Keratinocyte (primary cell): ENCODE results near the gene ECHS1. TPM values are rescaled to one million over a fixed set of nuclear protein-coding genes. Genes with fewer than 3 reads are reported as not detected.
A peak's percentile ranks its signal among the peaks of the same experiment; 100 is the strongest.

Experiments
- DNase-seq: peaks from one replicate; pipeline ENCODE4 v3.0.0-alpha.2; 2011; ENCODE audit warnings: low read depth, missing footprints, low spot score
- FAIRE-seq: peaks from 2 replicates; lab custom pipeline; 2011; peaks lifted over from hg19 to GRCh38; lab: Jason Lieb, UNC
- H2AFZ ChIP-seq: 2 replicates; pipeline ENCODE4 v1.6.0; 2012; ENCODE audit warnings: low read length, control low read depth, inconsistent platforms; ENCODE audit not compliant: control insufficient read depth
- H3K27ac ChIP-seq: 2 replicates; pipeline ENCODE4 v1.5.1; 2011; ENCODE audit warnings: low read length; ENCODE audit not compliant: control insufficient read depth, insufficient read depth
- H3K27me3 ChIP-seq: 3 replicates; pipeline ENCODE4 v1.6.0; 2011; ENCODE audit warnings: low read length; ENCODE audit not compliant: control insufficient read depth, insufficient read depth; ENCODE audit errors: extremely low read depth
- H3K36me3 ChIP-seq, 2 experiments: 2 replicates in 1 of 2; 3 replicates in 1 of 2; pipeline ENCODE4 v1.5.1; 2011; ENCODE audit warnings: low read length in 2 of 2, mild to moderate bottlenecking in 1 of 2; ENCODE audit not compliant: control insufficient read depth in 2 of 2, insufficient read depth in 2 of 2; ENCODE audit errors: extremely low read depth in 1 of 2
- H3K4me1 ChIP-seq: 3 replicates; pipeline ENCODE4 v1.5.1; 2011; ENCODE audit warnings: low read length; ENCODE audit not compliant: control insufficient read depth, insufficient read depth; ENCODE audit errors: extremely low read depth
- H3K4me2 ChIP-seq: 3 replicates; pipeline ENCODE4 v1.6.0; 2011; ENCODE audit warnings: low read depth, low read length; ENCODE audit not compliant: control insufficient read depth, insufficient read depth; ENCODE audit errors: extremely low read depth
- H3K4me3 ChIP-seq, 3 experiments: fragments of 200-600 bp in 1 of 3; sonication (generic) in 1 of 3; 2 replicates in 2 of 3; 3 replicates in 1 of 3; pipeline ENCODE4 v1.5.1; 2011 to 2016; ENCODE audit warnings: low read length in 3 of 3, mild to moderate bottlenecking in 3 of 3, control low read depth in 2 of 3, inconsistent platforms in 1 of 3, low read depth in 1 of 3, mixed read lengths in 1 of 3, mixed run types in 1 of 3, moderate library complexity in 1 of 3; ENCODE audit not compliant: control insufficient read depth in 2 of 3, insufficient read depth in 2 of 3; ENCODE audit errors: extremely low read depth in 1 of 3
- H3K79me2 ChIP-seq: 2 replicates; pipeline ENCODE4 v1.6.0; 2012; ENCODE audit warnings: low read length; ENCODE audit not compliant: control insufficient read depth, insufficient read depth
- H3K9ac ChIP-seq: 3 replicates; pipeline ENCODE4 v1.6.0; 2011; ENCODE audit warnings: low read length; ENCODE audit not compliant: control insufficient read depth, insufficient read depth; ENCODE audit errors: extremely low read depth
- H3K9me1 ChIP-seq: 3 replicates; pipeline ENCODE4 v1.6.0; 2011; ENCODE audit warnings: low read length; ENCODE audit not compliant: control insufficient read depth, insufficient read depth; ENCODE audit errors: extremely low read depth
- H3K9me3 ChIP-seq: 2 replicates; pipeline ENCODE4 v1.5.1; 2012; ENCODE audit warnings: low read depth, low read length; ENCODE audit not compliant: control insufficient read depth
- H4K20me1 ChIP-seq: 3 replicates; pipeline ENCODE4 v1.6.0; 2011; ENCODE audit warnings: low read length; ENCODE audit not compliant: control insufficient read depth, insufficient read depth; ENCODE audit errors: extremely low read depth
- CTCF ChIP-seq, 3 experiments: IDR thresholded peaks in 1 of 3; conservative IDR thresholded peaks in 1 of 3; optimal IDR thresholded peaks in 1 of 3; 2 replicates in 2 of 3; 3 replicates in 1 of 3; pipeline versions ENCODE3 to v1.5.1; 2011; ENCODE audit warnings: low read length in 3 of 3, mild to moderate bottlenecking in 3 of 3, moderate library complexity in 2 of 3, control low read depth in 1 of 3, inconsistent platforms in 1 of 3; ENCODE audit not compliant: insufficient read depth in 2 of 3; ENCODE audit errors: extremely low read depth in 1 of 3
- EZH2 ChIP-seq: IDR thresholded peaks from one replicate; pipeline ENCODE4 v1.6.1; 2012; ENCODE audit warnings: inconsistent platforms, mild to moderate bottlenecking, low read length, moderate library complexity
- dilution Hi-C: fragments of 300-500 bp; cut with MboI; formaldehyde crosslinking; loops from one replicate; pipeline ENCODE4 v1.7.0; 2020; ENCODE audit warnings: low sequenced_read_pairs; ENCODE audit not compliant: extremely low pct_ligation_motif_present
- polyA plus RNA-seq, 5 experiments: library from polyadenylated mRNA; depleted of rRNA in 3 of 5; stranded (reverse) in 3 of 5; stranded (forward) in 1 of 5; unstranded in 1 of 5; fragments of >200 nt; gene quantifications; 1 replicate in 1 of 5; 2 replicates in 3 of 5; 3 replicates in 1 of 5; pipeline versions ENCODE4 v1.2.1 to v1.2.3, GENCODE V29; 2011 to 2012; ENCODE audit warnings: missing spikeins in 2 of 5, low read depth in 1 of 5, low replicate concordance in 1 of 5

The ECHS1 gene
- polyA plus RNA-seq, 1 donor (not counting 4 experiments of a cell fraction or from before 2014, with no cell fraction given) = 27.1 TPM

DNA sequence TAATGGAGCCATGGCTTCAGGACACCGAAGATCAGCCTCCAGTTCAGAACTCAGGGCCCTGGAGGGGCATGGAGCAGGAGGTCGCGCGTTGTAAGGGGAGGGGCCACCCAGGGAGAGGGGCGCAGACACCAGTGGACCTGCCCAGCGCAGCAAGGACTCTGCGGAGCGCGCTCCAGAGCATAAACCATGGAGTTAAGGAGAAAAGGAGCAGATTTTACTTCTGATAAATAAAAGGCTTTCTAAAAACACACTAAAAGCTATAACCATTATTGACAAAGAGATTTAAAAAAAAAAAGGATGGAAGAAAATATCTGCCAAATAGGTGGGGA lies 47.0 kb downstream of the ECHS1 start:
- H3K4me2 ChIP-seq = peak overlapping the region; percentile 62

DNA sequence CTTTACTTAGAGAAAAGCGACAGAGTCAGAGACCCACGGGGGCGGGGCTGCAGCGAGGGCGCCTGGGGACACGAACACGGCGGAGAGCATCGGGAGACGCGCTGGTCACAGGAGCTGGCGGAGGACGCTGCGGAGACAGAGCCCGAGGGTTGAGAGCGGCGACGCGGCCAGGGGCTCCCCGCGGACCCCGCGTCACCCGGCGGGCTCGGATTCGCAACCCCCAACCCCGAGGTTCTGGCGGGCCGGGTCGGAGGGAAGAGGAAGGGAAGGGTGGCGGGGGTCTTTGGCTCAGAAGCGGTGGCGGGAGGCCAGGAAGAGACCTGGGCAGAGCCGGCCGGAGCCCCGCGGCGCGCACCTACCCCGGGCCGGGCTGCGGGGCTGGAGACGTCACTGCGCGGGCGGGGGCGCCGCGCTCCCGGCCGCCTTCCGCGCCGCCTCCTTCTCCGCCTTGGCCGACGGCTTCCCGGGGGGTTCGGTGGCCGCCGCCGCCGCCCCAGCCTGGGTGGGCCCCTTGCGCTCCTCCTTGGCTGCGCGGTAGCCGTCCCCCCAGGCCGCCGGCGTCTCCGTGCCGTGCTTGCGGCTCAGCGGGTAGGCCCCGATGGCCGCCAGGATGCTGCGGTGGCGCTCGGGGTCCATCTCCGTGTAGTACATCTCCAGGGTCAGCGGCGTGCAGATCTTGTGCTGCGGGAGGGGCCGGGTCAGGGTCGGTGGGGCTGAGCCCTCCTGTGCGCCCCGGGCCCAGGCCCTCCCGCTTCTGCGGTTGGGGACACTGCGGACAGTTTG lies 47.5 kb downstream of the ECHS1 start:
- no peaks in the 10 kb centered on the region for H3K79me2 ChIP-seq
- no peaks in the 10 kb centered on the region for H3K9me3 ChIP-seq
- no peaks in the 10 kb centered on the region for H3K36me3 ChIP-seq
- no peak for FAIRE-seq
- no peaks in the 10 kb centered on the region for H3K9me1 ChIP-seq
- H3K9ac ChIP-seq = no peak overlapping the region
- no peaks in the 10 kb centered on the region for H4K20me1 ChIP-seq
- H3K4me1 ChIP-seq = peaks cover 8% of the 10 kb centered on the region
- peaks cover 50% of the 10 kb centered on the region for H3K27me3 ChIP-seq
- no peak overlapping the region for H3K27ac ChIP-seq
- no peak overlapping the region for H2AFZ ChIP-seq
- dilution Hi-C loops = no loop called here
- H3K4me2 ChIP-seq = peak overlapping the region; percentile 62
- TF ChIP-seq EZH2 (peak; percentile 81), CTCF (optimal IDR thresholded peaks at IDR 0.05 in 1 of 3, IDR thresholded peaks at IDR 0.05 in 1 of 3, conservative IDR thresholded peaks at IDR 0.05 in 1 of 3; ENCODE audit: extremely low read depth in 1 of 3, insufficient read depth in 2 of 3, low read length in 3 of 3) (no peak)
- DNase-seq = no peak
- H3K4me3 ChIP-seq = peak overlapping the region; percentile 20 to 48 (median 30)

More for the DNA sequence above, 47.0 kb downstream of the ECHS1 start:
- Histone ChIP-seq H3K9ac (no peak overlapping the region), H3K4me3 (no peak overlapping the region), H3K36me3 (no peaks in the 10 kb centered on the region), H3K27me3 (peaks cover 50% of the 10 kb centered on the region), H3K9me3 (no peaks in the 10 kb centered on the region), H3K4me1 (peaks cover 8% of the 10 kb centered on the region), H2AFZ (no peak overlapping the region), H3K79me2 (no peaks in the 10 kb centered on the region), H4K20me1 (no peaks in the 10 kb centered on the region), H3K9me1 (no peaks in the 10 kb centered on the region), H3K27ac (no peak overlapping the region)
- TF ChIP-seq CTCF (optimal IDR thresholded peaks at IDR 0.05 in 1 of 3, IDR thresholded peaks at IDR 0.05 in 1 of 3, conservative IDR thresholded peaks at IDR 0.05 in 1 of 3; ENCODE audit: extremely low read depth in 1 of 3, insufficient read depth in 2 of 3, low read length in 3 of 3) (no peak), EZH2 (peak; percentile 78)
- dilution Hi-C loops = no loop called here
- DNase-seq = no peak
- no peak for FAIRE-seq
